Ishikawa (cell line): ENCODE data around the gene ZNF584.

ENCODE experiments used
- CEBPB ChIP-seq: IDR thresholded peaks from 2 replicates; pipeline ENCODE4 v1.6.1; 2012
- CREB1 ChIP-seq: IDR thresholded peaks from 2 replicates; pipeline ENCODE4 v1.6.1; 2012; ENCODE audit warnings: low read depth
- EGR1 ChIP-seq: IDR thresholded peaks from 2 replicates; pipeline ENCODE4 v1.6.1; 2012
- EP300 ChIP-seq: IDR thresholded peaks from 2 replicates; pipeline ENCODE4 v1.6.1; 2012; ENCODE audit warnings: borderline replicate concordance
- FOXM1 ChIP-seq: IDR thresholded peaks from 2 replicates; pipeline ENCODE4 v1.6.1; 2012; ENCODE audit warnings: low read depth, borderline replicate concordance
- MAX ChIP-seq: IDR thresholded peaks from 2 replicates; pipeline ENCODE4 v1.6.1; 2012
- NFIC ChIP-seq: IDR thresholded peaks from 2 replicates; pipeline ENCODE4 v1.6.1; 2012
- RAD21 ChIP-seq: IDR thresholded peaks from 2 replicates; pipeline ENCODE4 v1.6.1; 2012; ENCODE audit warnings: low read depth
- REST ChIP-seq: IDR thresholded peaks from 2 replicates; pipeline ENCODE4 v1.6.1; 2012; ENCODE audit warnings: low read depth, mild to moderate bottlenecking
- TAF1 ChIP-seq: IDR thresholded peaks from 2 replicates; pipeline ENCODE4 v1.6.1; 2012; ENCODE audit warnings: low read depth, mild to moderate bottlenecking
- TCF12 ChIP-seq: IDR thresholded peaks from 2 replicates; pipeline ENCODE4 v1.6.1; 2012; ENCODE audit warnings: low read depth
- TEAD4 ChIP-seq: IDR thresholded peaks from 2 replicates; pipeline ENCODE4 v1.6.1; 2012
- USF1 ChIP-seq: IDR thresholded peaks from 2 replicates; pipeline ENCODE4 v1.6.1; 2012
- YY1 ChIP-seq: IDR thresholded peaks from 2 replicates; pipeline ENCODE4 v1.6.1; 2012; ENCODE audit warnings: low read depth
- ZBTB7A ChIP-seq: IDR thresholded peaks from 2 replicates; pipeline ENCODE4 v1.6.1; 2012; ENCODE audit warnings: low read depth

ZNF584 gene

GRCh38 chr19:58387338-58388174 lies 20.9 kb upstream of the ZNF584 start:
- TF ChIP-seq USF1 (no peak), EP300 (no peak), NFIC (no peak), TCF12 (no peak), ZBTB7A (no peak)

- TF ChIP-seq YY1 (no peak), MAX (no peak), FOXM1 (no peak), USF1 (no peak), EP300 (no peak), ZBTB7A (no peak), TCF12 (no peak), TEAD4 (no peak), EGR1 (no peak), NFIC (no peak), TAF1 (no peak), CREB1 (no peak), REST (no peak), CEBPB (no peak), RAD21 (no peak)
These were observed 20.3 kb upstream of the ZNF584 start for GRCh38 chr19:58388175-58388526.

- no peak for TF ChIP-seq CREB1
- no peak for TF ChIP-seq ZBTB7A
These were observed 15.3 kb upstream of the ZNF584 start for GRCh38 chr19:58392945-58393724.

- TF ChIP-seq TEAD4 (no peak), EGR1 (no peak), NFIC (no peak), RAD21 (no peak), EP300 (no peak), MAX (no peak), USF1 (no peak), FOXM1 (no peak), ZBTB7A (no peak), CREB1 (no peak), CEBPB (no peak), TCF12 (no peak)
These were observed 14.8 kb upstream of the ZNF584 start for GRCh38 chr19:58393725-58394033.

GRCh38 chr19:58394821-58395219 lies 13.6 kb upstream of the ZNF584 start:
- TF ChIP-seq RAD21 = no peak
- no peak for TF ChIP-seq REST
- TF ChIP-seq CREB1 = no peak
- TF ChIP-seq TEAD4 = 0 out of 2 replicates have a peak, but pooled peaks have one; percentile 44
- peak; percentile 12; the same call in 1 of the 2 replicates for TF ChIP-seq USF1
- TF ChIP-seq EGR1 = no peak
- no peak for TF ChIP-seq YY1
- no peak; the same call in 1 of the 2 replicates for TF ChIP-seq TCF12
- TF ChIP-seq CEBPB = 0 out of 2 replicates have a peak, but pooled peaks have one; percentile 19
- TF ChIP-seq FOXM1 = no peak
- peak; percentile 93 for TF ChIP-seq NFIC
- no peak; the same call in 1 of the 2 replicates for TF ChIP-seq EP300
